NCI-H2171 (cell line): ENCODE data around the gene EEF1G.
"Not testable (repeated sequence)": the region's sequence is repeated elsewhere in the genome, so short reads cannot be mapped to it uniquely, and the experiment has no call there.

Experiments
- DNase-seq: peaks from one replicate; lab custom pipeline; 2025; lab: John Stamatoyannopoulos, UW

Gene EEF1G

DNA sequence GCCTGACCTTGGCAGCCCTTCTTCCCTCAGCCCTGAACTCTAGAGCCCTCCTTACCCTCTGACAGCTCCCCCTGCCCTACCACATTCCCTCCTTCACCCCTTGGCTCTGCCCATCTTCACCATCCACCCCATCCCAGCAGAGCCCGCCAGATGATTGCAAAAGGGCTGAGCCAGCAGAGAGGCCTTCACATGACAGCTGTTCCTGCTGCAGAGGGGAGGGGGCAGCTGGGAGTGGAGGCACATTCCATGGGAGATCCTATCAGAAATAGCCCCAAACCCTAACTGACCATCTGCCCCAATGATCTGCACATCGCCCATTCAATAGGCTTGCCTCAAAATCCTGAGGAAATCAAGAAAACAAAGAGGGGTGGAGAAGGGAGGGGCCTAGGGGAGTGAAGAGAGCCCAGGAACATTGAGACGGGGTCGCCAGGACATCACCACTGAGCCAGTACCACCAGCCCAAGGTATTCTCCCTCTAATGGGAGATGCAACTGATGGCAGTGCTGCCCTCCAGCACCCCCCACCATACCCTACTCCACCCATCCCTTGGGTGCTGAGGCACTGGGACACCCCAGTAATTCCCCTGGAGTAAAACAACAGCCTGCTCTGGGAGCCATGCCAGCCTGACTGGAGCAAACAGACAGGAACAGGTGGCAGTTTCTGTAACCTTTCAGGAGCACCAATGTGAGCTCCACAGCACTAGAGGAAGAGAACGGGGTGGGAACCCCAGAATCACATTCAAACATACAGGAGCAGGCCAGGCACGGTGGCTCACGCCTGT, 19.1 kb downstream of the EEF1G start:
- DNase-seq = peak; percentile 34

DNA sequence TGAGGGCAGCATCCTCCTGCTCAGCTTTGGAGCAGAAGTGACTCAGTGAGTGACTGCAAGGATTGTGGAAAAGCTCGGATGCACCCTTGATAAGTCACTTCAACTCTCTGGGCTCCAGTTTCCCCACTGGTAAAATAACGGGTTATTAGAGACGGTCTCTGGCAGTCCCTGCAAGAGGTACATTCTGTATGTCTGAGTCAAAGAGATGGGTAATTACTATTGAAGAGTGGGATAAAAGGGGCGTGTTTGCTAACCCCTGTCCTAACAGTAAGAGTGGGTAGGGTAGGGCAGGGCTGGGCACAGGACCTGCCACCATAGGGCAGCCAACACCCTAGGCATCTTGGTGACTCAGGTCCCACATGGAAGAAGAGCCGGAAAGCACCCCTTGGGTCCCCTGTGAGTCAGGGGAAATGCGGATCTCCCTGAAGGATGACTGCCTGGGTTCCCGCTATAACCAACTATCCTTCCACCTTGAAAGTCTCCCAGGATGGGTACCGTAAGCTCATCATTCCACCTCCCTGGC, 19.8 kb downstream of the EEF1G start:
- DNase-seq = no peak

DNA sequence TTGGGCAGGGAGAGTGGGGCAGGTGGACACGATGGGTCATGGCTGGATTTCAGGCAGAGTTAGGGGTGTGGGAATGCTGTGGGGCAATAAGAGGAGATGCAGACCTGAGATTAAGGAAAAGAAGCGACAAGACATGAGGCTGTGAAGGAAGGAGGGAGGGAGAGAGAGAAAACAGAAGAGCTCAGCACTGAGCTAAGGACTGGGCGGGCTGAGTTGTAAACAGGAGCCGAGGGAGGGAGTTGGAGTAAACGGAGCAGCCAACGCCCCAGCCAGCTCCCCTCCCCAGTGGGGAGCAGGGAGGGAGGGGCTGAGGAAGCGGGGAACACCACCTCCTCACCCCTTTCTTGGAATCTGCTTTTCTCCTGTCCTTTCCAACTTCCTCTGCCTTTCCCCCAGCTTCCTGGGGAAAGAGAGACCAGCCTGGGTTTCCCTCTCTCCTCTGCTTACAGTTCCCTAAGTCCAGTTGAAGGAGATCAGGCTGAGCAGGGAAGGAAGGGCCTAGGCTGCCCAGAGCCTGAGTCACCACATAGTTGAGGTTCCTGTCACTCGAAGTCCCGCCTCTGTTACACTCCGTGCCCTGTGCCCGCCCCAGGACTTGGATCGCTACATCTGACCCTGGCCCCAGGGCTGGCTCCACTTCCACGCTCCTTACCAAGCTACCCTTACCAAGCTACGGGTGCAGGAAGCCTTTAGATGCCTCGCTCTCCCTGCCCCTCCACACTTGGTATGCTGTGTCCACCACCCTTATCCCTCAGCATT, 20.4 kb downstream of the EEF1G start:
- no peak for DNase-seq

DNA sequence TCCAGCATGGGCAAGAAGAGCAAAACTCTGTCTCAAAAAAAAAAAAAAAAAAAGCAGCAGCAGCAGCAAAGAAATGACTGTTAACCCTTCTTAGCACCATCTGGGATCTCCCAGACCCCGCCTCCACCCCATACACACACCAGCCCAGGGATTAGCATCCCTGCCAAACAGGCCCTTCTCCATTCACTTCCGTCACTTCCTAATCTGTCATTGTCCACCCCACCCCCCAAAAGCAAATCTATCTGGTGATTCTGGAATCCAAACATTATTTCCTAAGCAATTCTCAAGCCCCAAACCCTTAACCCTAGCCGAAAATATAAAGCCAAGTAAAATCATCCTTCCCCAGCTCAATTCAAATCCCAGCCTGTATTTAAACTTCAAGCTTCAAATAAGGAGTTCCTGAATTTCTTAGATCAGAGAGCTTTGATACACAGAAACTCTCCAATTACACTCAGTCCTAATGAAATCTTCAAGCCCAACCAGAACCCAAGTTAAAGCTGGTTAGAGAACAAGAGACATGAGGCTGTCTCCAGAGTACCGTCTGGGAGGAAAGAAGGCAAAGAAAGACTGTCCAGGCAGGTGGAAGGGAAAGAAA, 21.1 kb downstream of the EEF1G start:
- DNase-seq = peak; percentile 53

DNA sequence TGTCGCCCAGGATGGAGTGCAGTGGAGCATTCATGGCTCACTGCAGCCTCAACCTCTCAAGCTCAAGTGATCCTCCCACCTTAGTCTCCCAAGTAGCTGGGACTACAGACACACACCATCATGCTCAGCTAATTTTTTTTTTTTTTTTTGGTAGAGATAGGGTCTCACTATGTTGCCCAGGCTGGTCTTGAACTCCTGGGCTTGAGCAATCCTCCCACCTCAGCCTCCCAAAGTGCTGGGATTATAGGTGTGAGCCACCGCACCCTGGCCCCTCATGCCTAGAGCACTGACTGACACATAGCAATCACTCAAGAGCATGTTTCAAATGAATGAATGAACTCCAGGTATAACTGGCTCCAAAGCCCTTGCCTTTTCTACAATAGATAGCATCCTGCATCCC, 23.2 kb downstream of the EEF1G start:
- DNase-seq = not testable (repeated sequence)

DNA sequence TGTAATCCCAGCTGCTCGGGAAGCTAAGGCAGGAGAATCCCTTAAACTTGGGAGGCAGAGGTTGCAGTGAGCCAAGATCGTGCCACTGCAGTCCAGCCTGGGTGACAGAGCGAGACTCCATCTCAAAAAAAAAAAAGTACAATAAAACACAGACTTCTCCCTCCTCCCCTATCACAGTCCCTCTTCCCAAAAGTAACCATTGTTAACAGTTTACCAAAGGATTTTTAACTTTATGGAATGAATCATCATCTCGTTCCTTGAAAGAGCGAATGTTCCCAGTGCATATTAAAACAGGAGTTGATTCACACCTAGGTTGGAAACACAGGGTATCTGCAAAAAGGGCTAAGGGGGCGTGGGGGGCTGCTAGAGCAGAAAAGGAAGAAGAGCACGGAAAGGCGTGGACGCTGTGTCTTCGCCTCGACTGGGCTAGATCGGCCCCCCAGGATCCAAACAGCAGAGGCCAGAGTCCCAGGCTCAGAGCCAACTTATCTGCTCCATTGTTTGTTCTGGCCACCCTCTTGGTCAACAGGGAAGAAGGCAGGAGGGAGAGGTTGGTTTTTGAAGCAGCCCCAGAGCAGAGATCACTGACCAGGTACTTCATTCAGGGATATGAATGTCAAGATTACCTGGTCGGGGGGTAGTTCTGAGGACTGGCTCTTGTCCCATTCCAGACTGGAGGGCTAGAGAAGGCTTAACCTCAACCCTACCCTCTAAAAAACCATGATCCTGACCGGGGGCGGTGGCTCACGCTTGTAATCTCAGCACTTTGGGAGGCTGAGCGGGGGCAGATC, 25.0 kb downstream of the EEF1G start:
- DNase-seq = no peak

DNA sequence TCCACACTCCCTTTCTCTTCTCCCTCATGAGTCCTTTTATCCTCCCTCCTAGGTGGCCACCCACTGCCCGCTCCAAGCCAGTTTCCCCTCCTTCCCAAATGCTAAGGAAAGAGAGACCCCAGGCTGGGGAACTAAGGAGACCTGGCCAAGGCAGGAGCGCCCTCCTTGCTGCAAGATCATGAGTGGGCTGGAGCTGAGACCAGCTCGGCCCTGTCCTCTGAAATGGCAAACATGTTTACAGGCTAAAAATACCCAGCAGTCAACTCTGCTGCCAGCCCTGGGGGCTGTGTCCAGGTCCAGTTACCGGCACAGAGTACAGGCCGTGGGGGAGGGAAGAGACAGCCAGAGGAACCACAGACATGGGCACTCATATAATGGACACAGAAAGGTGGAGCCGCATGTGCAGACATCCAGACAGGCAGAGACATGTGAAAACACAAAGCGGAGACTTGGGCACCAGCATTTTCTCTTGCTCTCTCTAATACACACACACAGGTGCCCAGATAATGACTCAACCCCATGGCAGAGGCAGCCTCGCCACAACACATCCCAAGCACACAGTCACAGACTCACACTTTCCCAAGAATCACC, 25.9 kb downstream of the EEF1G start:
- no peak for DNase-seq

DNA sequence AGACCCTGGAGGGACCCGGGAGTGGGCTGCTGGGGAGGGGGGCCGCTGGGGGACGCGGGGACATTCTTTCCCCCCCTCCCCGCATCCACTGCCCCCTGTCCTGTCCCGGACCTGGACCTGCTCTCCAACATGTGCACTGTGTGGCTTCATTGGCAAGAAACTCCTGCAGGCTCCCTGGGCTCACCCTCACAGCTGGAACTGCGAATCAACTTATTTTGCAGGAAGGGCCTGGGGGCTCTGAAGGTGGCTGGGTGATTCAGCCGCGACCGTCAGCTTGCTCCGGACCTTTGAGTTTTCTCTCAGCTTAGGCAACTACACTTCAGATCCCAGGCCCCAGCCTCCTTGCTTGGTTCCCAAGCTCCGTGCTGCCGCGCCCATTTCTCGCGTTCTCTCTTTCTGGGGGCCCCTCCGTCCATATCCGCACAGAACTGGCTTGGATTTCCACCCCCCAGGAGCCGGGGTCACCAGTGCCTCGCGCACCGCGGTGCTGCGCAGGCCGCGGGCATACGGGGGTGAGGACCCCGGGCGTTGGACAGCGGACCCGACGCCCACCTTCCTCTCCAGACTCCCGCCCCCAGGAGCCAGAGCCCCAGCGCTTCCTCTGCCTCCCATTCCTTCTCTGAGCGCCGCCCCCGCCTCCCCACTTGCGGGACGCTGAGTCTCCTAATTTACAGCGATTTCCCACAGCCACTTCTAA, 26.6 kb downstream of the EEF1G start:
- no peak for DNase-seq

DNA sequence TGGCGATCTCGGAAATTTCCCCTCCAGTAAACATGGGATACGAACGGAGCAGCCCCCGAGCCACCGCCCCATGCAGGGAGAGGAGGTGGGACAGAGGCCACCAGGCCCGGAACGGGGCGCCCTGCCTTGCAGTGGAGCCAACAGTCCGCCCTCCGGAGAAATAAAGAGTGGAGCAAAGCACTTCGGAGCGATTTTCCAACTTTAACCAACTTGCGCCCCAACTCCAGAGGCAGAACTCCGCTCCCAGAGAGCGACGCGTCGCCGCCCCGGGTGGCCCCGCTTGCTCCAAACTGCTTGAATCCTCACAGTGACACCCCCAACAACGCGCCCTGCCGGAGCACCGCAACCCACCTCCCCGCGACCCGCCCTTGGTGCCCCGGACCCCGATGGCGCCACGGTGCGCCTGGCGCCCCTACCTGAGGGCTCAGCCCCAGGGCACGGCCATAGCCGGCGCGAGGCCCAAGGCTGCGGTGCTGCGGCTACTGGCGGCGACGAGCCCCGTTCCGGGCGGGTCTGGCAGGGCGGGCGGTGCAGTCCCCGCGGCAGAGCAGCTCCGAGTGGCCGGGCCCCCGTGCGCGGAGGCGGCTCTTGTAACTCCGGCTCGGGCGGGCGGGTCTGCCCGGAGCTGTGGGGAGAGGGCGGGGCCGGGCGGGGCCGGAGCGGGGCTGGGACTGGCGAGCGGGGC, 27.3 kb downstream of the EEF1G start, which contains the start of gene AHNAK:
Gene AHNAK, minus strand, starts transcription at position 563 of the 685 bp plus-strand sequence. CDS start 10,708 bp downstream, outside the sequence.
- no peak for DNase-seq

DNA sequence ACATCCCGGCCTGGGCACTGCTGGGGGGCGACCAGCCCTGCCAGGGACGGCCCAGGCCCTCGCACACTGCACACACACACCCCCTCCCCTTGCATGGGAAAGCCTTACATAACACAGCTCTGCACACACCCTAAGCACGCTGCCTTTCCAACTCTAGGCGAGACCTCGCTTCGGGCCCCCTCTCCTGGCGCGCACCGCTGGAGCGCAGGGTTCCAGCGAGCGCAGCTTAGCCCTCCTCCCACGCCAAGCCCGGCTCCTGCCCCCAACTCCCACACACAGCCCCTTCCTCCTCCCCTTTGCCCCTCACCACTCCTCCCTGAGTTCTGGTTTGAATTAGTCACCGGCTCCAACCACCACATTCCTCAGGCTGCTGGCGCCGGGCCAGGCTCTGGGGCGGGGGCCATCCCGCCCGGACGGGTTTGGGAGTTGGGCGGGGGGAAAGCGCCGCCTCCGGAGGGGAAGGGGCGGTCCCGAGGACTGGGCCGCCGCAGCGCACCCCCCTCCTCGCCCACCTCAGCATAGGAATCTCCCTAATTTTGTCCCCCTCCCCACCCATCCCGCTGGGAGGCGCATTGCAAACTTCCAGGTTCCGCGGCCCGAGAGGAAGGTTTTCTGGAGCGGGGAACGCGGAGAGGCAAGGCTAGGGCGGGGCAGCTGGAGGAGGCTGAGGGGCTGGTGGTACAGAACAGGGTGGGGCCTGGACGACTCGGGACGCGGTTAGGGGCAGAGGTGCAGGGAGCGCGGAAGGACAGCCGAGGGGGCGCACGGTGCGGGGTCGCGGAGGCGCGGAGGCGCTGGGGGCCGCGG, 28.1 kb downstream of the EEF1G start:
- peak; percentile 39 for DNase-seq

DNA sequence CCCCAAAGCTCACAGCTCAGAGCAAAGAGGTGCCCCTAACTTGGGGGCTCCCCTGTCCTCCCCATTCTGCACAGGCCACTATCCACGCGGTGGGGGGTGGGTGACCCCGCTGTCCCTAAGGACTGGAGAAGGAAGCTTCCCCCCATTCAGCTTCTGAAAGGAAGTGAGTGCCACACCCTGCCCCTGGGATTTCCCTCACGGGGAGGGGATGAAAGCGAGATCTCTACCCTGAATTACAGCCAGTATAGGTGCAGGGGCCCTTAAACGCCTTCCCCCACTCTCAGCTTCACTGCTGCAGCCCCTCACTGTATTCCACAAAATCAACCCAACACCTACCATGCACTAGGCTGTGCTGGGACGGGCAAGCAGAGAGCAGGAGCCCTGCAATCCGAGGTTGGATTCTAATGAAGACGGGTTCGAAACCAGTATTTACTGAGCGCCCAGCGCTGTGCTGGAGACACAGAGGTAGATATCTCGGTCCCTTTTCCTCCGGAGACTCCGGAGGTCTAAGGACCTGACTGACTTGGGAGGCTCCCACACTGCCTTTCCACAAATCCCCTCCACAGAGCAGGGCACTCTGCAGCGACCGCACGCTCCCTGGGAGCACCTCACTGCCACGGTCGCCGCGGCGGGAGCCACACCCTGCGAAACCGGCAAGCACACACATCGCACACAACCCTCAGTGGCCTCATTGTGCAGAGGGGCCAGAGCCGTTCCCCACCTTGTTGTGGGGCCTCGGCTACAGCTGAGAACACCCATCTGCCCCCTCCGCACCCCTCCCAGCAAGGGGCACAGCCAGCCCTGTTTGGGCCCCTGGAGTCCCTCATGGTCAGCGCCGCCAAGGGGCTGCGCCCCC, 28.9 kb downstream of the EEF1G start:
- DNase-seq = no peak

DNA sequence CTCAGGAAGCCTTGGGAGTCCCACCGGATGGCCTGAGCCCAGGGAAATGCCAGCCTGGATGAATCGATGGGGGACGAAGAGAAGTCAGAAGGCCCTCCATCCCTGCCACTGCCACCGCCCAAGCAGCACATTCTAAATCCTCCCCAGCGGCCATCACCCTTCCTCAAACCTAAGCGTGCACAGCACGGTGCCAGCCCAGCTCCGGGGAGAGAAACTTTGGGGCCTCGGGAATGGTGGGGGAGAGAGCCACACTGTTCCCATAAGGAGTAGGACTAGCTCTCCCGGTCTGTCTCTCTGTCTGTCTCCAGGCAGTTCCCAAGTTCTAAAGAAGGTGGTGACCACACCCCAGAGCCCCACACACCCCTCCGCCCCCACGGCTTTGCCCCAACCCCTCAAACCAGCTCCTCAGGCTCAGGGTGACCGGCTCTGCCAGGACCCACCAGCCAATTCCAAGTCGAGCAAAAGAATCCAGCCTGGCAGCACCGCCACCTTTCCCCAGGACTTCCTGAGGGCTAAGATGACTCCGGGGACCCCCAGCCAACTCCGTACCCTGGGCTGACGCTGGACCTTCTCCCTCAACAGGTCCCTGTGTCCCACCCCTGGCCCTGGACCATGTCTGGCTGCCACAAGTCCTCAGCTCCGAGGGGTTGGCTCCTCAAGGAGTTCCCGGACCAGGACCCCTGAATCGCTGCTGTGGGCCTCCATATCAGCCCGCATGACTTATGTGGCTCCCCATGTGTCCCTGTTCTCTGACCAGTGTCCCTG, 29.8 kb downstream of the EEF1G start:
- no peak for DNase-seq

DNA sequence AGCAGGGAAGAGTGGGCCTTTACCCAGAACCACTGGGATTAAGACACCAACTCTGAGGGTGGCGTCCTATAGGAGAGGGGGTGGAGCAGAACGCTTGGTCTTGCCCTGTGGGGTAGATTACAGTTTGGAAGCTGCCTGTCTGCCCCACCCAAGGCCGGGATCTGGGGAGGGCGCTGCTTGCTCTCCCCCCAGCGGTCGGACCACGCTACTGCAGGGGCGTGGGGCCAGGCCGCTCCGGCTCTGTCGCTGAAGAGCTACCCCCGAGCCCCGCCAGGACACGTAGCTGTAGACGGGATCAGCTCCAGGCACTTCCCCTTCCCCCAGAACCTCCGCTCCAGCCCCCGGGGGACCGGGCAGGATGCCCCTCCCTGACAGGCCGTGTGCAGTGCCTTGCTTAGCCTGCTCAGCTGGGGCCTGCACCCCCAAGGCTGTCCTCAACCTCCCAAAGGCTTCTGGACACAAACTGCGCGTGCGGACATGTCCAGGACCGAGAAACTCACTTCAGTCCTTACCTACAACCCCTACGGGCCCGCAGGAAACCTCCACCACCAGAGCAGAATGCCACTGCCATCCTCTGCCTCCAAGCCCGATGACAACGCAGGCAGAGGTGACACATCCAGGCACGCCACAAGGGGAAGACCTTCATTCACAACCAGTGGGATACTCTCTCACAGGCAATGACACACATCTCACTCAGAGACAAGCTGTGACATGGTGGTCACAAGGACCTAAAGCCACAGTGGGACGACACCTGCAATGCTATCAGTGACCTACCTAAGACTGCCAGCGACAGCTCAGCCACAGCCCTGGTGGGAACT, 30.7 kb downstream of the EEF1G start:
- DNase-seq = peak; percentile 24

DNA sequence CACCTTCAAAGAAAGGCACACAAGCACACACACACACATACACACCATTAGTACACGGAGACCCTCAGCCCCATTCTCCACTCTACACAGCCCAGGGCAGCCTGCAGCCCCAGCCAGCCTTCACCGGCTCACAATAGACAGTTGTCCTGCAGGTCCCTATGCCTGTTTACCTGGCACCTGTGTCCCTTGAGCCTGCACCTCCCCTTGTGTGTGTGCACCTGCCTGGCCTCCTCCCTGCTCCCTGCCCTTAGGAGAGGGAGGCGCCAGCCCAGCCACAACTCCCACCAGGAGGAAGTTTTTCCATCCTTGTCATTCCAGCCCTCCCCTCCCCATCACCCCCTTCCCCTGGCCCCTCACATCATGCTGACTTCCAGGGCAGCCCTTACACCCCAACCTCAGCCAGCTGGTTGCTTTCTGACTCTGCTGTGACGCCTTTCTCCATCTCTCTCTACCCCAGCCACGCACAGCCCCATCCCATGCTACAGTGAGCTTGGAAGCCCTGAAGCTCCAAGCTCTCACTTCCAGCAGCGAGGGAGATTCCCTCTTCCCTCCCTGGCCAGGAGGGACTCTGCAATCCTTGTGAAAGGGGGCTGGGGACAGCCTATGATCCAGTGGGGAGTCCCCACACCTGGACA, 31.5 kb downstream of the EEF1G start:
- no peak for DNase-seq

DNA sequence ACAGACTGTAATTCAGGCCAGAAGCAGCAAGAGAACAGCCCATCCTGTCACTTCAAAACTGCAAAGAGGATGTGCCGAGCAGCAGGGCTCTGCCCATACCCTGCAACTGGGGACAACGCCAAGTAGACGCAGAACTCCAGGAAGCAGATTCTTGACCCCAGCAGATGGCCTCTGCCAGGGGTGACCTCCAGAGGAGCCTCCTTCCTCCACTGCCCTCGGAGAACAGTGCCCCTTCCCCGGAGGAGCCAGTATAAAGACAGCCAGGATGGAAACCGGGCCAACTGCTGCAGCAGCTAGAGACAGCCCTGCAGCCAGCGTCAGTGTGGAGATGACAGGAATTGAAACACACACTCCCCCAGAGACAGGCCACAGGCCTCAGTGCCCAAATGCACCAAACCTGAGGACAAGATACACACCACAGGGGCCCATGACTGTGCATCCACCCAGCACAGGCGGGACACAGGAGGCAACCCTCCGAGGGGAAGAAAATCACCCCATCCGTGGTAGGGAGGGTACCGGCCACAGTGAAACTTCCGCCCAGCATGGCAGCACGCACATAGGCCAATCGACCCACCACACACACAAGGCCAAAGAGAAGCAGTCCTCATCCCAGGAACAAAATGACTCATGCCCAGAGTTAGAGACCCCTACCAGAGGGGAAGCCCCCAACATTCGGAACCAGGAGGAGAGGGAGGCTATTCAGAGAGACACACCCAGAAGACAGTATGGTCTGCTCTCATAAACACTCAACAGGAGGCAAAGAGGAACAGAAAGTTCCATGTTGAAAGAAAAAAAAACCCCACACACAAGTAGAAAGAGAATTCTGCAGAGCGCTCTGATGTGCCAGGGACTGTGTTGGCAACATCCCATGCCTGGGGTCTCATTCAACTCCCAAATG, 32.6 kb downstream of the EEF1G start:
- DNase-seq = no peak
